Spleen (tissue), 11 donors: ENCODE measurements around the gene OR10G3. TPM values are rescaled to one million over a fixed set of nuclear protein-coding genes. Genes with fewer than 3 reads are reported as not detected.
A peak's percentile ranks its signal among the peaks of the same experiment; 100 is the strongest.

Experiments
- DNase-seq: peaks from one replicate; pipeline ENCODE4 v3.0.0-alpha.2; 2020
- H3K27ac ChIP-seq, 8 donors: fragments of 200-600 bp; sonication (generic) in 7 of 8; 1 replicate in 4 of 8; 2 replicates in 4 of 8; pipeline versions ENCODE4 v1.5.0 to v1.8.0; 2016 to 2021; ENCODE audit warnings: inconsistent platforms in 4 of 8, mild to moderate bottlenecking in 4 of 8, moderate library complexity in 1 of 8
- H3K27me3 ChIP-seq, 7 donors: fragments of 200-600 bp; sonication (generic) in 6 of 7; replicated peaks in 1 of 7; 1 replicate in 4 of 7; 2 replicates in 3 of 7; pipeline versions ENCODE4 v1.5.0 to v1.8.0; 2016 to 2021; ENCODE audit warnings: inconsistent platforms in 3 of 7, mild to moderate bottlenecking in 1 of 7
- H3K36me3 ChIP-seq, 6 donors: fragments of 200-600 bp; sonication (generic) in 5 of 6; 1 replicate in 4 of 6; 2 replicates in 2 of 6; pipeline versions ENCODE4 v1.5.0 to v1.8.0; 2016 to 2021; ENCODE audit warnings: inconsistent platforms in 2 of 6
- H3K4me1 ChIP-seq, 6 donors: fragments of 200-600 bp; sonication (generic) in 5 of 6; 1 replicate in 3 of 6; 2 replicates in 3 of 6; pipeline versions ENCODE4 v1.5.0 to v1.8.0; 2016 to 2021; ENCODE audit warnings: inconsistent platforms in 3 of 6
- H3K4me3 ChIP-seq, 8 donors: fragments of 200-600 bp; sonication (generic) in 7 of 8; 1 replicate in 4 of 8; 2 replicates in 4 of 8; pipeline versions ENCODE4 v1.5.0 to v1.8.0; 2016 to 2021; ENCODE audit warnings: inconsistent platforms in 4 of 8, mild to moderate bottlenecking in 4 of 8, moderate library complexity in 2 of 8
- H3K9me3 ChIP-seq, 8 donors: fragments of 200-600 bp; sonication (generic) in 7 of 8; 1 replicate in 4 of 8; 2 replicates in 4 of 8; pipeline versions ENCODE4 v1.5.0 to v1.8.0; 2016 to 2021; ENCODE audit warnings: inconsistent platforms in 4 of 8
- CTCF ChIP-seq, 11 experiments: fragments of 200-600 bp in 7 of 11; fragments of 450-650 bp in 4 of 11; sonication (generic) in 4 of 11; IDR thresholded peaks in 8 of 11; conservative IDR thresholded peaks in 3 of 11; 1 replicate in 7 of 11; 2 replicates in 4 of 11; pipeline versions ENCODE4 v1.4.0 to v1.8.0; 2016 to 2021; ENCODE audit warnings: antibody characterized with exemption in 11 of 11, inconsistent platforms in 4 of 11, mild to moderate bottlenecking in 1 of 11
- POLR2A ChIP-seq, 3 donors: fragments of 450-650 bp; IDR thresholded peaks; one replicate each; pipeline ENCODE4 v1.5.1; 2017; ENCODE audit warnings: antibody characterized with exemption in 3 of 3, mild to moderate bottlenecking in 1 of 3
- POLR2AphosphoS5 ChIP-seq, 3 donors: sonication (generic); formaldehyde crosslinking; IDR thresholded peaks; one replicate each; pipeline ENCODE4 v1.5.1; 2017; ENCODE audit warnings: antibody characterized with exemption in 3 of 3
- WGBS, 5 donors: extraction: QIAGEN DNeasy Blood & Tissue Kit in 3 of 5; methylation state at CpG; one replicate each; pipeline versions ENCODE4 v1.1.5 to v1.1.7; 2013 to 2018; 5-methylcytosine and 5-hydroxymethylcytosine counted together
- intact Hi-C: fragments of 100-400 bp; cut with DNase I; formaldehyde crosslinking; loops from one replicate; pipeline ENCODE4 v1.15.0; 2023; ENCODE audit warnings: low total_unique reads
- polyA plus RNA-seq, 3 donors: library from polyadenylated mRNA; stranded (reverse); fragments of 200-250 nt; gene quantifications; one replicate each; pipeline ENCODE4 v1.2.1, GENCODE V29; 2013
- total RNA-seq, 7 donors: library from RNA; depleted of rRNA in 3 of 7; stranded (reverse); fragments of >200 nt in 3 of 7; fragmentation: NEBNext Ultra II Directional in 4 of 7; extraction: Animal tissue kit (Norgen Biotek cat#: 25700) in 4 of 7; gene quantifications; one replicate each; pipeline versions ENCODE4 v1.1.0 to v1.2.1, GENCODE V29; 2016 to 2021
- donor health status: healthy with polysubstance abuse.
- donor health status: DM: no; HTN: no; CAD: no; lungs with moderate emphysema.
- donor health status: DM: no; HTN: no; CAD: no.
- donor health status: Bipolar disorder and iron deficiency.
- donor health status: healthy.
- donor health status: DM: no; HTN: no; CAD: no.
- donor health status: DM: yes; HTN: yes; CAD: no.

OR10G3 gene
- total and polyA plus RNA-seq, 10 donors: 0.06 TPM; not detected in 9

GRCh38 chr14:21543521-21543960 lies 36.3 kb downstream of the OR10G3 start:
- intact Hi-C loops: no loop called here
- DNase-seq: no peak
- 53 to 64% (median 59%) methylated on average over 7 of the region's 7 CpGs for WGBS, 5 donors

GRCh38 chr14:21541413-21542074 lies 38.3 kb downstream of the OR10G3 start:
- DNase-seq: no peak
- Histone ChIP-seq H3K4me1 (peaks cover 0 to 10% (median 0%) of the 10 kb centered on the region in 6 donors), H3K27ac (no peak overlapping the region), H3K4me3 (no peak overlapping the region), H3K27me3 (peaks cover 0 to 57% (median 17%) of the 10 kb centered on the region in 7 donors), H3K9me3 (no peaks in the 10 kb centered on the region), H3K36me3 (no peaks in the 10 kb centered on the region)
- WGBS, 5 donors: 88 to 93% (median 89%) methylated on average over 9 of the region's 9 CpGs
- intact Hi-C loops: no loop called here
- no peak for TF ChIP-seq POLR2AphosphoS5 (IDR thresholded peaks at IDR 0.05)
- no peak for TF ChIP-seq POLR2A (IDR thresholded peaks at IDR 0.05)
- TF ChIP-seq CTCF (IDR thresholded peaks at IDR 0.05 in 8 of 11, conservative IDR thresholded peaks at IDR 0.05 in 3 of 11): no peak

More at GRCh38 chr14:21543521-21543960, 36.3 kb downstream of the OR10G3 start:
- no peaks in the 10 kb centered on the region for H3K36me3 ChIP-seq
- no peaks in the 10 kb centered on the region for H3K9me3 ChIP-seq
- no peaks in the 10 kb centered on the region for H3K4me1 ChIP-seq
- H3K4me3 ChIP-seq: no peak overlapping the region
- H3K27me3 ChIP-seq: peaks cover 0 to 37% (median 3%) of the 10 kb centered on the region in 7 donors
- no peak overlapping the region for H3K27ac ChIP-seq
- no peak for TF ChIP-seq POLR2A (IDR thresholded peaks at IDR 0.05)
- TF ChIP-seq POLR2AphosphoS5 (IDR thresholded peaks at IDR 0.05): no peak
- TF ChIP-seq CTCF (IDR thresholded peaks at IDR 0.05 in 8 of 11, conservative IDR thresholded peaks at IDR 0.05 in 3 of 11): no peak

- Histone ChIP-seq H3K4me1 (peaks cover 0 to 12% (median 0%) of the 10 kb centered on the region in 6 donors), H3K36me3 (no peaks in the 10 kb centered on the region), H3K27me3 (peaks cover 0 to 79% (median 29%) of the 10 kb centered on the region in 7 donors), H3K27ac (no peak overlapping the region), H3K9me3 (no peaks in the 10 kb centered on the region), H3K4me3 (no peak overlapping the region)
- no peak for DNase-seq
- 31 to 47% (median 45%) methylated on average over 3 of the region's 3 CpGs for WGBS, 5 donors
- intact Hi-C loops: no loop called here
- TF ChIP-seq POLR2A (IDR thresholded peaks at IDR 0.05) (no peak), CTCF (IDR thresholded peaks at IDR 0.05 in 8 of 11, conservative IDR thresholded peaks at IDR 0.05 in 3 of 11) (no peak)
These were observed 40.5 kb downstream of the OR10G3 start for GRCh38 chr14:21539189-21539940.

GRCh38 chr14:21537090-21537424 lies 42.8 kb downstream of the OR10G3 start:
- peak overlapping the region in 3 of 8 donors; percentile 6 to 41 (median 33) for H3K4me3 ChIP-seq
- peaks cover 0 to 96% (median 29%) of the 10 kb centered on the region in 7 donors for H3K27me3 ChIP-seq
- no peaks in the 10 kb centered on the region for H3K36me3 ChIP-seq
- TF ChIP-seq POLR2A (IDR thresholded peaks at IDR 0.05) (no peak), CTCF (IDR thresholded peaks at IDR 0.05 in 8 of 11, conservative IDR thresholded peaks at IDR 0.05 in 3 of 11) (no peak), POLR2AphosphoS5 (IDR thresholded peaks at IDR 0.05) (no peak)
- no peaks in the 10 kb centered on the region for H3K9me3 ChIP-seq
- H3K4me1 ChIP-seq: peaks cover 0 to 12% (median 0%) of the 10 kb centered on the region in 6 donors
- no peak overlapping the region for H3K27ac ChIP-seq
- intact Hi-C loops: no loop called here
- WGBS, 5 donors: 16 to 29% (median 28%) methylated on average over 3 of the region's 3 CpGs
- DNase-seq: no peak
